ENCODE measurements around the gene FGD4.

- TF ChIP-seq CTCF (IDR thresholded peaks at IDR 0.05), result no peak
- TF ChIP-seq POLR2AphosphoS5 (IDR thresholded peaks at IDR 0.05), result no peak
- no peak for TF ChIP-seq POLR2A (IDR thresholded peaks at IDR 0.05)
- no peak for TF ChIP-seq EP300 (IDR thresholded peaks at IDR 0.05)
Measured at GRCh38 chr12:32413412-32413811, 14.1 kb downstream of the FGD4 start.
